ENCODE measurements around the gene TTBK1.
"Not testable (repeated sequence)": the region's sequence is repeated elsewhere in the genome, so short reads cannot be mapped to it uniquely, and the experiment has no call there.

TTBK1 gene

GRCh38 chr6:43296780-43297497 is 53.7 kb downstream of the TTBK1 start:
- DNase-seq (ENCODE audit: insufficient read length, low spot score) (no peak), FAIRE-seq (no peak)
- TF ChIP-seq TAF1 (IDR thresholded peaks at IDR 0.05; ENCODE audit: low read depth, low read length) (no peak), POLR2AphosphoS5 (IDR thresholded peaks at IDR 0.05; ENCODE audit: low read depth, low read length) (no peak), PAX5 (IDR thresholded peaks at IDR 0.05; ENCODE audit: insufficient read depth, low read length, severe bottlenecking) (no peak), POLR2A (IDR thresholded peaks at IDR 0.05; ENCODE audit: low read depth, low read length) (no peak), SPI1 (IDR thresholded peaks at IDR 0.05; ENCODE audit: low read depth, low read length) (no peak), POU2F2 (IDR thresholded peaks at IDR 0.05; ENCODE audit: low read depth, low read length) (no peak)

DNA sequence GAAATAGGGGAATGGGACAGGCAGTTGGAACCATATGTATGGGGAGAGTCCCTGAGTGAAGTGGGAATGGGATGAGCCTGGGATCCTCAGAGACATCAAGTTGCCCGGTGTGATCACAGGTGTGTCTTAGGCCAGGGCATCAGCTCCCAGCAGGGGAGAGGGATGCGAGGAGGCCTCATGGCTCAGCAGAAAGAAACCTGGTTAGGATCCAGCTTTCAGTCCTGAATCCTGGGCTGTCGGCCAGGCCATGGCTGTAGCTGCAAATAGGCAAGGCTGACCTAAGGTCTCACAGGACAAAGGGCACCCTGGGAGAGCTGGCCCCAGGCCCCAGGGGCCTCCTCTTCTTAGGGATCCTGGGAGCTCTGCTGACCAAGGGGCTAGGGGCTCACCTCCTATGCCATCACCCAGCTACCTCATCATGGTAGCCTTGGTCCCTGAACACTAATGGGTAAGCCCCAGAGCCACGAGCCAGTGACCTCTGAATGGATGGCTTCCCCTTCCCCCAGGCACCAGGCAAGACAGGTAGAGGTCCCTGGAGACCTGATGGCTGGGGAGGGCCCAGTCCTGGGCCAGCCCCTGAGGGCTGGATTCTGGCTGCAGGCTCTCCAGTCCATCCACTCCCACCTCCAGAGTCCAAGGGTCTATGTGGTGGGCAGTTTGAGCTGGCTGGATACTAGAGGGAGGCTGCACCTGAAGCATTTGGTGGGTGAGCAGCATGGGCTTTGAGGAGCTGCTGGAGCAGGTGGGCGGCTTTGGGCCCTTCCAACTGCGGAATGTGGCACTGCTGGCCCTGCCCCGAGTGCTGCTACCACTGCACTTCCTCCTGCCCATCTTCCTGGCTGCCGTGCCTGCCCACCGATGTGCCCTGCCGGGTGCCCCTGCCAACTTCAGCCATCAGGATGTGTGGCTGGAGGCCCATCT is 54.6 kb downstream of the TTBK1 start, which contains the start of gene SLC22A7:
Gene SLC22A7 (plus strand): TSS at position 617 of the 921 bp plus-strand sequence. CDS start 99 bp downstream, at position 716.
- FAIRE-seq: no peak

DNA sequence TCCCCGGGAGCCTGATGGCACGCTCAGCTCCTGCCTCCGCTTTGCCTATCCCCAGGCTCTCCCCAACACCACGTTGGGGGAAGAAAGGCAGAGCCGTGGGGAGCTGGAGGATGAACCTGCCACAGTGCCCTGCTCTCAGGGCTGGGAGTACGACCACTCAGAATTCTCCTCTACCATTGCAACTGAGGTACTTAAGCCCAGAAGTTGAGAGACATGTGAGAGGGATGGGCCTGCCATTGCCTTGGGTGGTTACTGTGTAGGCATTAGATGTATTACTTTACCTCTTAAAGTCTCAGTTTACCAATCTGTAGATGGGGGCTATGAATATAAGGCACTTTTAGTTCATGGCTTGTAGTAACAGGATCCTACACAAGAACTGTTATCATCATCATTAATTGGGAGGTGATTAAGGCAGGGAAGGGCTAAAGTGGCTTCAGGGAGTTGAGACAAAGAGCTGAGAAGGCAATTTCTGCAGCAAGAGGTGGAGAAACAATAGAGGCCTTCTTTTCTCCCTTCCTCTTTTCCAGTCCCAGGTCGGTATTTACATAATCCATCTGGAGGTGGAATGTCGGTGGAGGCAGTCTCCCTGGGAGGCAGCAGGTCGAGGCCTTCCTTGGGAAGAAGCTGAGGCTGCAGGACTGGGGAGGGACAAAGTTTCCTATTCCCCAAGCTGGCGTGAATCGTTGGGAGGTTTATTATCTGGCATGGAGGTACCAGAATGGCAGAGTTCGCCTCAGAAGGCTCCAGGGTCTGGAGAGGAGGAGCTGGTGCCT is 55.5 kb downstream of the TTBK1 start:
- FAIRE-seq (no peak), DNase-seq (ENCODE audit: insufficient read length, low spot score) (no peak)
- TF ChIP-seq PAX5 (IDR thresholded peaks at IDR 0.05; ENCODE audit: insufficient read depth, low read length, severe bottlenecking): no peak
- no peak for TF ChIP-seq POLR2A (IDR thresholded peaks at IDR 0.05; ENCODE audit: low read depth, low read length)
- TF ChIP-seq POLR2AphosphoS5 (IDR thresholded peaks at IDR 0.05; ENCODE audit: low read depth, low read length): no peak
- no peak for TF ChIP-seq POU2F2 (IDR thresholded peaks at IDR 0.05; ENCODE audit: low read depth, low read length)
- TF ChIP-seq SPI1 (IDR thresholded peaks at IDR 0.05; ENCODE audit: low read depth, low read length): no peak
- no peak for TF ChIP-seq TAF1 (IDR thresholded peaks at IDR 0.05; ENCODE audit: low read depth, low read length)

More for the DNA sequence above, 54.6 kb downstream of the TTBK1 start, which contains the start of gene SLC22A7:
- no peak for TF ChIP-seq POU2F2 (IDR thresholded peaks at IDR 0.05; ENCODE audit: low read depth, low read length)
- TF ChIP-seq POLR2AphosphoS5 (IDR thresholded peaks at IDR 0.05; ENCODE audit: low read depth, low read length): no peak
- TF ChIP-seq PAX5 (IDR thresholded peaks at IDR 0.05; ENCODE audit: insufficient read depth, low read length, severe bottlenecking): no peak
- no peak for TF ChIP-seq POLR2A (IDR thresholded peaks at IDR 0.05; ENCODE audit: low read depth, low read length)
- TF ChIP-seq SPI1 (IDR thresholded peaks at IDR 0.05; ENCODE audit: low read depth, low read length): no peak
- no peak for TF ChIP-seq TAF1 (IDR thresholded peaks at IDR 0.05; ENCODE audit: low read depth, low read length)
- DNase-seq (ENCODE audit: insufficient read length, low spot score): no peak

DNA sequence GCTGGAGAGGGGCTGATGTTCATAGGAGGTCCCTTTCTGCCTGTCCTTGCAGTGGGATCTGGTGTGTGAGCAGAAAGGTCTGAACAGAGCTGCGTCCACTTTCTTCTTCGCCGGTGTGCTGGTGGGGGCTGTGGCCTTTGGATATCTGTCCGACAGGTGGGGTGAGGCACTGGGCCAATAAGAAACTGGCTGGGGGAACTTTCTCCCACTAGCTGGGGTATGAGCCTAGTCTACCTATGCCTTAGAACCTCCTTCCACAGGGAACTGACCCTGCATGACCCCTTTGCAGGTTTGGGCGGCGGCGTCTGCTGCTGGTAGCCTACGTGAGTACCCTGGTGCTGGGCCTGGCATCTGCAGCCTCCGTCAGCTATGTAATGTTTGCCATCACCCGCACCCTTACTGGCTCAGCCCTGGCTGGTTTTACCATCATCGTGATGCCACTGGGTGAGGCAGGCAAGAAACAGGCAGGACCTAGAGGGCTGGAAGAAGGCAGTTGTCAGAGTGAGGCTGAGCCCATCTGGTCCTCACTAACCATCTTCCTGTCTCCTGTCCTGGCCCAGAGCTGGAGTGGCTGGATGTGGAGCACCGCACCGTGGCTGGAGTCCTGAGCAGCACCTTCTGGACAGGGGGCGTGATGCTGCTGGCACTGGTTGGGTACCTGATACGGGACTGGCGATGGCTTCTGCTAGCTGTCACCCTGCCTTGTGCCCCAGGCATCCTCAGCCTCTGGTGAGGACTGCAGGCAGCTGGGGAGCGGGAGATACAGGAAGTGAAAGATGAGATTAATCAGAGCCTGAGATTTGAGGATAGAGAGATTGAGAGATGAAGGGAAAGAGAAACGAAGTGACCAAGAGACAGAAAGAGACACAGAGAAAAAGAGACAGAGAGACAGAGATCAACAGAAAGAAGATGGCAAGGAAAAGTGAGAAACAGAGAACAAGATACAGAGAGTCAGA is 56.3 kb downstream of the TTBK1 start:
- TF ChIP-seq POLR2AphosphoS5 (IDR thresholded peaks at IDR 0.05; ENCODE audit: low read depth, low read length) (no peak), PAX5 (IDR thresholded peaks at IDR 0.05; ENCODE audit: insufficient read depth, low read length, severe bottlenecking) (no peak), SPI1 (IDR thresholded peaks at IDR 0.05; ENCODE audit: low read depth, low read length) (peak; percentile 26; the same call in 1 of the 2 replicates), POLR2A (IDR thresholded peaks at IDR 0.05; ENCODE audit: low read depth, low read length) (no peak), TAF1 (IDR thresholded peaks at IDR 0.05; ENCODE audit: low read depth, low read length) (no peak), POU2F2 (IDR thresholded peaks at IDR 0.05; ENCODE audit: low read depth, low read length) (no peak)
- no peak for DNase-seq (ENCODE audit: insufficient read length, low spot score)
- no peak for FAIRE-seq

DNA sequence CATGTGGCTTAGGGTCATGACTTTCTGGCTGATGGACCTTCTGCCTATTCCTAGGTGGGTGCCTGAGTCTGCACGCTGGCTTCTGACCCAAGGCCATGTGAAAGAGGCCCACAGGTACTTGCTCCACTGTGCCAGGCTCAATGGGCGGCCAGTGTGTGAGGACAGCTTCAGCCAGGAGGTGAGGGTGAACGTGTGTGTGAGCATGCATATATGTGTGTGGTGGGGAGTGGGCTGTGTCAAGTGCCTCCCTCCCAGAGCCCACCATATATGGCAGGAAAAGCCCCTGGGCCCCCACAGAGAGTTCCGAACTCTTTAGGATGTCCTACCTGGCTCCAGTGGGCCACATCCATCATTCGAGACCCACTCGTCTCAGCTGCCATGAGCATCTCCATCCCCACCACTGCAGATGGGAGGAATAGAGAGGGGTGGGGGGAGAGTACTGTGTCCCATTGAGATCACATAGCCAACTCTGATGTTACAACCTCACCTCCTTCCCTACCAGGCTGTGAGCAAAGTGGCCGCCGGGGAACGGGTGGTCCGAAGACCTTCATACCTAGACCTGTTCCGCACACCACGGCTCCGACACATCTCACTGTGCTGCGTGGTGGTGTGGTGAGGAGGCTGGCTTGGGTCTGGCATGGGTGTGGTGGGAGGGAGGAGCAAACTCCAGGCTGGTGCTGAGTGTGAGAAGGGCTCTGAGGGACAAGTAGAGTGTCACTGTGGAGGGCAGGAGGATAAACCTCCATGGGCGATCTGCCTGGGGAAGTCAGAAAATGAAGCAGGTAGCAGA is 58.0 kb downstream of the TTBK1 start:
- TF ChIP-seq POLR2A (IDR thresholded peaks at IDR 0.05; ENCODE audit: low read depth, low read length): no peak
- TF ChIP-seq PAX5 (IDR thresholded peaks at IDR 0.05; ENCODE audit: insufficient read depth, low read length, severe bottlenecking): no peak
- TF ChIP-seq TAF1 (IDR thresholded peaks at IDR 0.05; ENCODE audit: low read depth, low read length): no peak
- no peak for TF ChIP-seq POLR2AphosphoS5 (IDR thresholded peaks at IDR 0.05; ENCODE audit: low read depth, low read length)
- no peak for TF ChIP-seq SPI1 (IDR thresholded peaks at IDR 0.05; ENCODE audit: low read depth, low read length)
- no peak for TF ChIP-seq POU2F2 (IDR thresholded peaks at IDR 0.05; ENCODE audit: low read depth, low read length)
- DNase-seq (ENCODE audit: insufficient read length, low spot score) (no peak), FAIRE-seq (no peak)

GRCh38 chr6:43302126-43302525 is 58.8 kb downstream of the TTBK1 start:
- DNase-seq (ENCODE audit: insufficient read length, low spot score) (no peak), FAIRE-seq (no peak)
- TF ChIP-seq POLR2AphosphoS5 (IDR thresholded peaks at IDR 0.05; ENCODE audit: low read depth, low read length): no peak
- TF ChIP-seq SPI1 (IDR thresholded peaks at IDR 0.05; ENCODE audit: low read depth, low read length): no peak
- no peak for TF ChIP-seq POU2F2 (IDR thresholded peaks at IDR 0.05; ENCODE audit: low read depth, low read length)
- no peak for TF ChIP-seq PAX5 (IDR thresholded peaks at IDR 0.05; ENCODE audit: insufficient read depth, low read length, severe bottlenecking)
- no peak for TF ChIP-seq POLR2A (IDR thresholded peaks at IDR 0.05; ENCODE audit: low read depth, low read length)
- TF ChIP-seq TAF1 (IDR thresholded peaks at IDR 0.05; ENCODE audit: low read depth, low read length): no peak

GRCh38 chr6:43303006-43303405 is 59.7 kb downstream of the TTBK1 start:
- not testable (repeated sequence) for DNase-seq (ENCODE audit: insufficient read length, low spot score); FAIRE-seq
